Measurements from ENCODE around the gene ANKRD11.

Gene ANKRD11

GRCh38 chr16:89490439-89491237 is at the start of gene ANKRD11:
ANKRD11 (minus strand) TSS chr16:89490561; CDS start chr16:89317019, 173,542 bp downstream.
- peak; percentile 79 to 100 (median 98) for DNase-seq

- no peak for DNase-seq
Measured at GRCh38 chr16:89538286-89538685, 47.9 kb upstream of the ANKRD11 start.

GRCh38 chr16:89537549-89537925 is 47.2 kb upstream of the ANKRD11 start:
- peak in 4 of 51 donors; percentile 9 to 56 (median 30) for DNase-seq

DNA sequence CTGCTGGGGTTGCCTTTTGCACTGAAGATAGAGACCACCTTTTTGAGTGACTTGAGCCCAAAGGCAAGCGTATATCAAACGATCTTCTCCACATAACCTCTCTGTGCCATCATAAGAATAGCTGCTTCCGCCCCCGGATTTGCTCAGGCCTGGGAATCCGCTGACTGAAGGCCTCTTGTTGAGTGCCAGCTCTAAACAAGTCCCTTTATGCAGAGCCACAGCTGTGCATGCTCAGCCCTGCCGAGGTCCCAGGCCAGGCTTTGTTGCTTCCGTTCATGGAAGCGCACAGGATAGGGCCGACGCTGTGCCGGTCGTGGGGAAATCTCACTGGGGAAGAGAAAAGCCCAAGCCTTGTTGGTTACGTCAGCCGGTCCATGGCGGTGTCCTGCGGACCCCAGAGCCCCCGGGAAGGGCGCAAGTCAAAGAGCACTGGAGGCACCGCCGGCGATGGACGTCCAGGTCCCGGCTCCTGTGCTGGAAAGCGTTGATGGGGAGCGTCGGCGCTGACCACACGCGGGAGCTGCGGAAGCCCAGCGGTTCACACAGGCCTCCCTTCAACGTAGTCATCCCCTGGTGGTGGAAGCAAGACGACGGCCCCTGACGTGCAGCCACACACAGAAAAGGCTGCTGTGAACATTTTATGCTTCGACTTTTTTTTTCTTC is 46.7 kb upstream of the ANKRD11 start:
- DNase-seq = peak in 41 of 51 donors; percentile 5 to 83 (median 51)

DNA sequence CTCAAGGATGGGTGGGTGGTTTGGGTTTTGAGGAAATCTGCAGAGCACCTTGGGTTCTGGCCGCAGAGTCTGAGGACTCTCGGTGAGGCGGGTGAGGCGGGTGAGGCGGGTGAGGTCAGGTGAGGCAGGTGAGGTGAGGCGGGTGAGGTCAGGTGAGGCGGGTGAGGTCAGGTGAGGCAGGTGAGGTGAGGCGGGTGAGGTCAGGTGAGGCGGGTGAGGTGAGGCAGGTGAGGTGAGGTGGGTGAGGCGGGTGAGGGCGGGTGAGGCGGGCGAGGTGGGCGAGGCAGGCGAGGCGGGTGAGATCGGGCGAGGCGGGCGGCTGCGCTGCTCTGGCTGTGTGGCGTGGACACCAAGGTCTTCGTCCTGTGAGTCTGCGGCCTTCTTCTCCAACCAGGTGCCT is 46.0 kb upstream of the ANKRD11 start:
- no peak for DNase-seq

DNA sequence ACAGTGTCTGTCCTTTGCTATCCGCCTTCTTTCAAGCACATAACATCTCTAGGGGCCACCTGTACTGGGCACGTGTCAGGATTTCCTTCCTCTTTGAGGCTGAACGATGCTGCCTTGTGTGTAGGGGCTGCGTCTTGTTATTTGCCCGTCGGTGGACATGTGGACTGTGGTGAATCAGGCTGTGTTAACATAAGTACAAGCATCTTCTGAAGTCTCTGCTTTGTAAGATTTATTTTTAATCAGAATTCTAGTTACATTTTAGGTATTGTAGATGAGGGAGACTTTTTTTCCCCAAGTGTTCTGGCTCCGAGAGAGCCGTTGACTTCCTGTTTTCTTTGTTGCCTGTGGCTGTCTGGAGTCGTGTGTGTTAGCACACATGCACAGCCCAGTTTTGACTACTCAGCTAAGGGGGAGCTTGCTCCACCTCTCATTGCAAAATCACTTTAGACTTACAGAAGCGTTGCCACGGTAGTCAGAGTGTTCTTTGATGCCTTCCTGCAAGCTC is 43.9 kb upstream of the ANKRD11 start:
- DNase-seq = peak in 15 of 51 donors; percentile 2 to 43 (median 17)

GRCh38 chr16:89531821-89532526 is 41.6 kb upstream of the ANKRD11 start:
- no peak for DNase-seq

DNA sequence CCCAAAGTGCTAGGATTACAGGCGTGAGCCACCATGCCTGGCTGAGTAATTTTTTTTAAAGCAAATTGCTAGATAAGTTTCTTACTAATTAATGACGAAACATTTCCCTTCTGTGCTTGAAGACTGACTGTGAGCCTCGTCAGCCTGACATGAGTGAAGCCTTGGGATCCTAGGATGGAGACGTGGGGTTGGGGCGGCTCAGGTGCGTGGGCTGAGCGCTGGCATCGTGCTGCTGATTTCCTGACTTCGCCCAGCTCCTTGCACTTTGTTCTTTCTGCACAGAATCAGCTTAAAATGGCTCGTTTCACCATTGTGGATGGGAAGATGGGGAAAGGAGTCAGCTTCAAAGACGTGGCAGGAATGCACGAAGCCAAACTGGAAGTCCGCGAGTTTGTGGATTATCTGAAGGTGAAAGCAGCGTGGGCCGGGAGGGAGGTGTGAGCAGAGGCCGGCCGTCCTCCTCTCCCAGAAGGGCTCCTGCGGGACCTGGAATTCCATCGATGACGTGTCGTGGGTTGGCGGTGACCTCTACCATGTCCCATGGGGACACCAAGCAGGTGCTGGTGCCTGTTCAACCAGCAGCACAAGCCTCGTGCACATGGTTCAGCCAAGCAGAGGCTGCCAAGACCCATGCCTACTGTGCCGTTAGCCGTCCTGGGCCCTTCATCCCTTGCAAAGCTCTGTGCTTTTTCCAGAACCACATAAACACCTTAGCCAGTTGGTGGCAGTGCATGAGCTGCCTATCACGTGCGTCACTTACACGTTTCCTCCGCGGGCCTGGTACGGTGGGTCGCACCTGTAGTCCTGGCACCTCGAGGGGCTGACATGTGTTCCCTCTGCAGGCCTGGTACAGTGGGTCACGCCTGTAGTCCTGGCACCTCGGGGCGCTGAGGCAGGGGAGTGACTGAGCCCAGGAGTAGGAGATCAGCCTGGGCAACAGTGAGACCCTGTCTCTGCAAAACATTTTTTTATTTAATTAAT is 40.3 kb upstream of the ANKRD11 start:
- no peak for DNase-seq

DNA sequence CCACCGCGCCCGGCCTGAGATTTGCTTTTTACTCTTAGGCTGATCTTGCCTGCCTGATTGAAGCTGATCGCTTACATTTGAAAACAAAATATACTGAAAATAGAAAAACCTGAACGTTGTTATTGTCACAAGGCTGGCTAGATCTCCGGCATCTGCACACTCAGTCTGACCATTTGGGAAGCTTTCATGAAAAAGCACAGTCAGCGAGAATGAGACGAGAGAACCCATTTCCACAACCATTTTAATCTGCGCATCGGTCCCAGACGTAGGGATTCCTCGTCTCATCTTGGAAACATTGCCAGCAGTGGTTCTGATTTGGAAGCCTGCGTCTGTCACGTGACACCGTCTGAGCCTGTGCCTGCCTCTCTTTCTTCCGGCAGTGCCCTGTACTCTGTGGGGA is 38.7 kb upstream of the ANKRD11 start:
- no peak for DNase-seq

GRCh38 chr16:89525146-89525913 is 35.0 kb upstream of the ANKRD11 start:
- DNase-seq = no peak

DNA sequence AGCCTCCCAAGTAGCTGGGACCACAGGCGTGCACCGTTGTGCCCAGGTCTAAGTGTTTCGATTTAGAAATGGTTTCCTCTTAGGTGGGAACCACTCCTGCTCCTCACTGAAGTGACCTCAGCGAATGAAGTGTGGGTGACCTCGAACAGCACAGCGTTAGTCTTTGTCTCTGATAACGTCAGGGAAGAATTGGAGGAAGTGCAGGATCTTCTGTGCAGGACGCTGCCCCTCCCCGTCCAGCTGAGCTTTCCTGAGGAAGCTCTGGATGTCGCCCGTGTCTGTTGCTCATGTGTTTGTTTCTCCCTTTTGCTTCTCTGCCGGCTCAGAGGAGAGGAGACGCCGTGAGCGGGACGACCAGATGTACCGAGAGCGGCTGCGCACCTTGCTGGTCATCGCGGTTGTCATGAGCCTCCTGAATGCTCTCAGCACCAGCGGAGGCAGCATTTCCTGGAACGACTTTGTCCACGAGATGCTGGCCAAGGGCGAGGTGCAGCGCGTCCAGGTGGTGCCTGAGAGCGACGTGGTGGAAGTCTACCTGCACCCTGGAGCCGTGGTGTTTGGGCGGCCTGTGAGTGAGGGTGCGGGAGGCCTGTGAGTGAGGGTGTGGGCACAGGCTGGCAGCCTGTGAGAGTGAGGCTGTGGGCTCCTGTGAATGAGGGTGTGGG is 33.5 kb upstream of the ANKRD11 start:
- no peak for DNase-seq

DNA sequence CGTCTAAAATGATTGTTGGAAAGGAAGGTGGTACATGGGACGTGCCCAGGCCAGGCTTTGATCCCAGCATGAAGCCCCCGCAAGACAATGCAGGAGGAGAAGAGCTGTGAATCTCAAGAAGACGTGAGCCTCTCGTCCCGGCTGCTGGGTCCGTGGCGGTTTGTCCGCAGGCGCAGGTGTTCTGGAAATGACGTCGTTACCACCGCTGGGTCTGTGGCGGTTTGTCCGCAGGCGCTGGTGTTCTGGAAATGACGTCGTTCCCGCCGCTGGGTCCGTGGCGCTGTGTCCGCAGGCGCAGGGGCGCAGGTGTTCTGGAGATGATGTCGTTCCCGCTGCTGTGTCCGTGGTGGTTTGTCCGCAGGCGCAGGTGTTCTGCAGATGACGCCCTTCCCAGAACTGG is 31.9 kb upstream of the ANKRD11 start:
- DNase-seq = no peak

- no peak for DNase-seq
Measured at GRCh38 chr16:89519881-89520280, 29.5 kb upstream of the ANKRD11 start.

GRCh38 chr16:89517128-89517527 is 26.8 kb upstream of the ANKRD11 start:
- peak in 13 of 51 donors; percentile 3 to 58 (median 15) for DNase-seq

DNA sequence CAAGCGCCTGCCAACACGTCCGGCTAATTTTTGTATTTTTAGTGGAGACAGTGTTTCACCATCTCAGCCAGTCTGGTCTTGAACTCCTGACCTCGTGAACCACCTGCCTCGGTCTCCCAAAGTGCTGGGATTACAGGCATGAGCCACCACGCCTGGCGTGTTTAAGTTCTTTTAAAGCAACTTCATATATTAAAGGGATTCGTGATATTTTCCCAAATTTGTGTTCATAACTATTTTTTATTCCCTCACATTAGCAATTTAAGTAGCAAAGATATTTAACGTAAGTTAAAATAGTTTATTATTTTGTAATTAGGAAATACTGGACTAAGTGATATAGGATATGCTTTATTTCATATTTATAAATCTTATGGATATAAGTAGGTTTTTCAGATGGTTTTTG is 22.1 kb upstream of the ANKRD11 start:
- no peak for DNase-seq

- no peak for DNase-seq
Measured at GRCh38 chr16:89511374-89511773, 21.0 kb upstream of the ANKRD11 start.

DNA sequence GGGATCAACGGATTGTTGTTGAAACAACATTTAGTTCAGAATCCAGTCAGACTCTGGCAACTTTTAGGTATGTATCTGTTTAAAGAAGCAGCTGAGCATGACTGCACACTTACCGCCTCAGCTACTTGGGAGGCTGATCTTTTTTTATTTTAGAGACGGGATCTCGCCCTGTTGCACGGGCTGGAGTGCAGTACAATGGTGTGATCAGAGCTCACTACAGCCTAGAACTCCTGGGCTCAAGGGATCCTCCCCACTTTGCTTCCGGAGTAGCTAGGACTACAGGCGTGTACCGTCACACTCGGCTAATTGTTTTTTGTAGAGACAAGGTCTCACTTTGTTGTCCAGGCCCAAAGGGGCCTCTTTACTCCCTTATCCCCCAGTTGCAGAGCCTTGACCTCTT is 20.2 kb upstream of the ANKRD11 start:
- no peak for DNase-seq

- DNase-seq = peak in 50 of 51 donors; percentile 38 to 90 (median 74)
Measured at GRCh38 chr16:89507834-89508590, 17.7 kb upstream of the ANKRD11 start, which contains the start of gene SPG7. SPG7 (plus strand) TSS chr16:89508403; CDS start chr16:89508418, 15 bp downstream.

All from hypothalamus (tissue), 51 donors.